Right kidney (tissue), 1 donor: ENCODE results near the gene CRELD2.

Experiments used
- DNase-seq: peaks from one replicate; pipeline ENCODE4 v3.0.0-alpha.2; 2016

CRELD2 gene

DNA sequence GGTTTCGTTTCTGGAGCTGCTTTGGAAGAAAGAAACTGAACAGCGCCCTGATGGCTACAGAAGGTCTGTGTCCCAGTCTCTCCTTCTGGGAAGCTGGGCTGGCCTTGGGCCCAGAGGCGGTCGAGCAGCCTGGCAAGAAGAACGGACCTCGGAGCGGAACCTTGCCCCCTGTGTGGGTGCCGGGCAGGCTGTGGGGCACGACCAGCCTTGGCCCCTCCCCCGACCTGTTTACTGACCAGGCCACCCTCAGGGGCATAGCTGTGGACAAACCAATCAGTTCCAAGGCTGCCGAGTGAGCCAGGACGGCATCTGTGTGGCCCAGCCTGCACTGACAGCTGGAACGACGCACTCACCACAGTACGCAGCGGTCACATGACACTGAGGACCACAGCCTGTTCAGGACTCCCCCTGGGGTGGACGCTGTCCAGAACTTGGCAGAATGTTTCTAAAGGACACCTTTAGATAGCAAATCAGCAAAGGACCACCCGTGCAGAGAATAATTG, 49.3 kb downstream of the CRELD2 start:
- DNase-seq = no peak

DNA sequence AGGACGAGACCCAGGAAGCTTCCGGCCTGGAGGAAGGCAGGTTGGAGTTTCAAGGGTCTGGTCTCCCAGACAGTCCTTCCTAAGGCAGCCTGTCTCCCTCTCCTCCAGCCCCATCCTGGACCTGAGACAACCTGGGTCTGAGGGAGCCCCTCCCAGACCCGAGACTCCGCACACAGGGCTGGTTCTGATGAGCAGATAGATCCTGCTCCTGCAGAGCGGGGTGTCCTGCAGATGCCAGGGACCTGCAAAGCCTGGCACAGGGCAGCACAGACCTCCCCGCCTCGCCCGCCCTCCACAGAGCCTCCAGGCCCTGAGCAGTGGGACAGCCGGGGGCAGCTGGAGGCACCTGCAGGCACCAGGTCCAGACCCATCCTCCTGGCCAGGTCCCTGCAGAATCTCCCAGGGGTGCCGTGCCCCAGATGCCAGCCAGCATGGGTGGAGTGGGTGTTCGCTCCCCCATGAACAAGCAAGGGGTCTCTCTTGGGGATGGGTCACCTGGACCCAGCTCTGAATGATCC, 49.9 kb downstream of the CRELD2 start:
- no peak for DNase-seq

DNA sequence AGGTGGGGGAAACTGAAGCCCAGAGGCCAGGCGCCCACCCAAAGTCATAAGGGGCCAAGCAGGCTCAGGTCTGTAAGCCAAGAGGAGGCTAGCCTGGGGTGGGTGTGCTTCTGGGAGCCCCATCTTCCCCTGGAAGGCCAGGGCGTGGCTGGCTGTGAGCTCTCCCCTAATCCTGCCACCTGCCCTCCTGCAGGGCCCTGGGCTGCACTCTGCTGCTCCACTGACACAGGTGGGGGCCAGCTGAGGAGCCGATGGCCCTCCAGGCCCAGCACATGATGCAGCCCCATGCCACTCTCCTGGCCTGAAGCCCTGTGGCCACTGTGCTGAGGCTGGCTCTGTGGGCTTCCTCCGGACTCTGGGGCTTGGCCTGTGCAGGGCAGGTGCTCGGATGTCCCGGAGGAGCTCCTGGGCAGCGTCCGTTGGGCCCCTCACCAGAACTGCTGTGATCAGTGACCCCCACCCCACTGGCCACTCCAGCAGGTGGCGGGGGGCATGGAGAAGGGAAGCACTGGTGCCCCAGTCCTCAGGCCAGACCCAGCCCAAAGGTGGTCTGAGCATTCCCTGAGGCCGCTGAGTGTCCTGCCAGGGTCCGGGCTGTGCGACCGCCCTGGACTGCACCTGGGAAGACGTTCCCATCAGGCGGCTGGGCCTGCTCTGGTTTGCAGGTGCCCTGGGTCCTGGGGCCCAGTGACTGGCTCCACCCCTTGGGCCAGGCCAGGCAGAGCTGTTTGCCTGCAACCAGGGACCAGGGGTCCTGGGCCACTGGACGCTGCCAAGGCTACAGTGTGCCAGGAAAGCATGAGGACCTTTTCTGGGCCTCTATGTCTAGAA, 50.6 kb downstream of the CRELD2 start:
- no peak for DNase-seq

GRCh38 chr22:49969751-49970527, 51.5 kb downstream of the CRELD2 start:
- no peak for DNase-seq

DNA sequence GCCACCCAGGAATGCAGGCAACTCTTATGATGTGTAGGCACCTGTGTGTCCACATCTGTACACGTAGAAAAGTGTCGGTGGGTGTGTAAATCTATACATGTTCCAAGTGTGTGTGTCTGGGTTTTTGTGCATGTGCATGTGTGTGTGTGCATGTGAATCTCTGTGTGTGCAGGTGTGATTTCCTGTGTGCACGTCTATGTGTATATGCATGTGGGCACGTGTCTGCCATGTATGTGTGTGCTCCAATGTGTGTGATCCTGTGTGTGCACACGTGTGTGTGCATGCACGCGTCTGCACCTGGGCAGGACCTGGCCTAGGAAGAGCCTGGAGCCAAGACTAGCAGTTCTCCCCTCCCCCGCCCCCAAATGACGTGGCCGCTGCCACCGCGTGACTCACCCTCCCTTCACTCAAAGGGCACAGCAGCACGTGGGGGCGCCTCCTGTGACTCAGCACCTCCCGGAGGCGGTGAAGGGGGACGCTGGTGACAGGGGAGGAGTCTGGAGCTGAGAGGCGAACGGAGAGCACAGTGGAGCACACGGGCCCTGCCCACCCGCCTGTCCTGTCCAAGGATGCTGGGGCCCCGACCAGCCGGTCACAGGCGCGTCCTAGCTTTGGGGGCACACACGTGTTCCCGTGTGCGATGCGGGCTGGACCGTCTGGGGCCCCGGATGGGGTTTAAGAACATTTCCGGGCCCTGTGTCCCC, 52.2 kb downstream of the CRELD2 start:
- DNase-seq = peak; percentile 66

DNA sequence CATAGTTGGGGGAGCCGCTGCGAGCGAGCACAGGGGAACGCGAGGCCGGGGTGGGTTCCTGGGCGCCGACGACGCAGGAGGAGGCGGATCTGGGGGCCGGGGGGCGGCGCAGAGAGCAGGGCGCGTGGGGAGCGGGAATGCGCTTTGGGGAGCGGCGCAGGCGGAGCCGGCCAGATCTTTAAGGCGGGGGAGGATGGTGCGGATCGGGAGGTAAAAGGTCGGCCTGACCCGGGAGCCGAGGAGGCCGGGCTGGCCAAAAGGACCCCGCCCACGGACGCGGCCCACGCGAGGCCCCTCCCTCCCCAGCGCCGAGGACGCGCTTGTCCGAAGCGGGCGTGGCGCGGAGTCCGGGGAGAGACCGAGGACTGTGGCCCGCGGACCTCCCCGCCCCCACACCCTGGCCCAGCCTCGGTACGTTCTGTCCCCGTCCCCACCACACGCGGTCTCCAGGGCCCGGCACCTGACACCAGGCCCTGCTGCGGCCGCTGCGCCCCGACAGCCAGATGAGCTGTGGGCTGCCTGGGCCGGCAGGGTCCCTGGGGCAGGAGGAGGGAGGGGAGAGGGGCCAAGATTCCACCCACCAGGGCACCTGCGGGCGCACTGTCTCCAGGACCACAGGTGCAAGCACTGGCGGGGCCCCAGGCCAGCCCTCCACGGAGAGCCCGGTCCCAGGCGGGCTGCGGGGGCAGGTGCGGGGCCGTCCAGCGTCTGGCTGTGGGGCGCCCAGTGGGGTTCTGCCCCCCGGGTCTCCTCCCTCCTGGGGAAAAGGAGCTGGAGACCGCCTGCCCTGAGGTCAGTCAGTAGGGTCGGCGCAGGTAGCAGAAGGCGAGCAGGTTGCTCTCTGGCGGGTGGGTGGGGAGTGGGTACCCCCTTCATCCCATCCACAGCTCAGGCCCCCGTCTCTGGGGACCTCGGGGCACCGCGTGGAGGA, 53.1 kb downstream of the CRELD2 start:
- DNase-seq = peak; percentile 55

DNA sequence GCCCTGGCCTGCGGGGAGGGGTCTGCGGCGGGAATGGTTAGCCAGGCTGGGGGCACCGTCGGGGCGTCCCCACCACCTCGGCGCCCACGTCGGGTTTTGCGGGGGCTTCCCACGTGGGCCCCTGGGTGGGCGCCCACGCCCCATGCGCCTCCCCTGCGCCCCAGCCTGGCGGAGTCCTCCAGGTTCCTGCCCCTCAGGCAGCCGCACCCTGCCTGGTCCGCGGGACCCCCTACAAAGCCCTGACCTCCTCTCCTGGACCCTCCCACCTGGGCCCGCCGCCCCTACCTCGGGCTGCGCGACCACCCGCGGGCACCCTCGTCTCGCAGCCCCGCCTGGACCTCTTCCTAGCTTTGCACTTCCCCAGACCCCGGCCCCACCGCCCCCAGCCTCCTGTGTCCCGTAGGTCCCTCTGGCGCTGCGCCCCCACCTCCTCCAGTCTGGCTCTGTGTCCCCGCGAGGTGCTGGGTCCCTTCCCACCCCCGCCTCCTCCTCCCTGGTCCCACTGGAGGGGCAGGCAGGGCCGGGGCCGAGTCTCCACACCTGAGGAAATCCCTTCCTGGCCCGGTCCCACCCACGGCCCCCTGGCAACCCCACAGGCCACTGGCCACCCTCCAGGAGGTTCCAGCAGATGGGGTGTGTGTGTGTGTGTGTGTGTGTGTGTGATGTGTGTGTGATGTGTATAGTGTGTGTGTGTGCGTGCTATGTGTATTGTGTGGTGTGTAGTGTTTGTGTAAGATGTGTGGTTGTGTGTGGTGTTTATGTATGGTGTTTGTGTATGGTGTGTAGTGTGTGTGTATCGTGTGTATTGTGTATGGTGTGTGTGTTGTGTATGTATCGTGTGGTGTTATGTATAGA, 54.0 kb downstream of the CRELD2 start:
- DNase-seq = no peak

GRCh38 chr22:49973018-49973961, 54.9 kb downstream of the CRELD2 start:
- DNase-seq = no peak

GRCh38 chr22:49975543-49976389, 57.3 kb downstream of the CRELD2 start:
- DNase-seq = no peak

- DNase-seq = no peak
These were observed 58.2 kb downstream of the CRELD2 start for GRCh38 chr22:49976439-49977175.
